Measurements from ENCODE around the gene IFRD2.
A peak's percentile ranks its signal among the peaks of the same experiment; 100 is the strongest.
"Not testable (repeated sequence)": the region's sequence is repeated elsewhere in the genome, so short reads cannot be mapped to it uniquely, and the experiment has no call there.

IFRD2 gene

GRCh38 chr3:50264383-50264963, 27.8 kb downstream of the IFRD2 start:
- TF ChIP-seq CTCF (IDR thresholded peaks at IDR 0.05), result no peak
- Histone ChIP-seq H3K27ac (no peak overlapping the region), H3K27me3 (peaks cover 49% of the 10 kb centered on the region), H3K9me3 (no peaks in the 10 kb centered on the region), H3K36me3 (peaks cover 24% of the 10 kb centered on the region), H3K4me3 (ENCODE audit: low read depth in 1 of 2, low read length in 1 of 2) (no peak overlapping the region), H3K4me1 (ENCODE audit: control insufficient read depth in 1 of 2, insufficient read depth in 1 of 2, low read depth in 1 of 2, low read length in 1 of 2) (peaks cover 13 to 16% of the 10 kb centered on the region in 2 experiments)

- H3K36me3 ChIP-seq, result peaks cover 32% of the 10 kb centered on the region
Measured at GRCh38 chr3:50263478-50264382, 28.5 kb downstream of the IFRD2 start.

GRCh38 chr3:50262778-50263177, 29.5 kb downstream of the IFRD2 start:
- Histone ChIP-seq H3K9me3 (peaks cover 1% of the 10 kb centered on the region), H3K4me3 (ENCODE audit: low read depth in 1 of 2, low read length in 1 of 2) (no peak overlapping the region), H3K27ac (no peak overlapping the region), H3K36me3 (peaks cover 41% of the 10 kb centered on the region), H3K27me3 (peaks cover 33% of the 10 kb centered on the region), H3K4me1 (ENCODE audit: control insufficient read depth in 1 of 2, insufficient read depth in 1 of 2, low read depth in 1 of 2, low read length in 1 of 2) (peaks cover 15 to 18% of the 10 kb centered on the region in 2 experiments)
- no peak for TF ChIP-seq CTCF (IDR thresholded peaks at IDR 0.05)

More at GRCh38 chr3:50263478-50264382, 28.5 kb downstream of the IFRD2 start:
- H3K9me3 ChIP-seq, result no peaks in the 10 kb centered on the region
- H3K27me3 ChIP-seq, result peaks cover 43% of the 10 kb centered on the region
- H3K4me1 ChIP-seq (ENCODE audit: control insufficient read depth in 1 of 2, insufficient read depth in 1 of 2, low read depth in 1 of 2, low read length in 1 of 2), result peaks cover 15 to 18% of the 10 kb centered on the region in 2 experiments
- H3K4me3 ChIP-seq (ENCODE audit: low read depth in 1 of 2, low read length in 1 of 2), result no peak overlapping the region
- H3K27ac ChIP-seq, result no peak overlapping the region
- TF ChIP-seq CTCF (IDR thresholded peaks at IDR 0.05), result no peak

DNA sequence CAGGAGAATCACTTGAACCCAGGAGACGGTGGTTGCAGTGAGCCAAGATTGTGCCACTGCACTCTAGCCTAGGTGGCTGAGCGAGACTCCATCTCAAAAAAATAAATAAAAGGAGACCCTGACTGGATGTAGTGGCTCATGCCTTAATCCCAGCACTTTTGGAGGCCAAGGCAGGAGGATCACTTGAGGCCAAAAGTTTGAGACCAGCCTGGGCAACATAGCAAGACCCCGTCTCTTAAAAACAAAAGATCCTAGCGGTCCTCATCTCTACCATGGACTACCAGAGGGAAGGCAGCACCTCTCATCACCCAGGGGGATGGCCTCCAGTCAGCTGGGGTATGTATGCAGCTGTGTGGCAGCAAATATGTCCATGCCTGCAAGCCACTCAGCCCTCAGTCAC, 30.0 kb downstream of the IFRD2 start:
- not testable (repeated sequence) for H3K4me3 ChIP-seq (ENCODE audit: low read depth in 1 of 2, low read length in 1 of 2); H3K9me3 ChIP-seq
- Histone ChIP-seq H3K4me1 (ENCODE audit: control insufficient read depth in 1 of 2, insufficient read depth in 1 of 2, low read depth in 1 of 2, low read length in 1 of 2) (peaks cover 15 to 18% of the 10 kb centered on the region in 2 experiments), H3K27me3 (peaks cover 27% of the 10 kb centered on the region), H3K27ac (peak overlapping the region; percentile 100), H3K36me3 (peaks cover 47% of the 10 kb centered on the region)

- Histone ChIP-seq H3K4me3 (ENCODE audit: low read depth in 1 of 2, low read length in 1 of 2) (no peak overlapping the region), H3K4me1 (ENCODE audit: control insufficient read depth in 1 of 2, insufficient read depth in 1 of 2, low read depth in 1 of 2, low read length in 1 of 2) (peaks cover 15 to 18% of the 10 kb centered on the region in 2 experiments), H3K27ac (peak overlapping the region; percentile 100), H3K9me3 (peaks cover 10% of the 10 kb centered on the region), H3K36me3 (peaks cover 54% of the 10 kb centered on the region), H3K27me3 (peaks cover 20% of the 10 kb centered on the region)
- no peak for TF ChIP-seq CTCF (IDR thresholded peaks at IDR 0.05)
Measured at GRCh38 chr3:50261505-50261904, 30.7 kb downstream of the IFRD2 start.
